Gastrocnemius medialis (tissue), 4 donors: ENCODE results near the gene ROBO1.

Source experiments
- POLR2A ChIP-seq, 2 donors: fragments of 450-650 bp; IDR thresholded peaks; one replicate each; pipeline ENCODE4 v1.6.1; 2017; ENCODE audit warnings: antibody characterized with exemption in 2 of 2, mild to moderate bottlenecking in 2 of 2, moderate library complexity in 2 of 2
- TF ChIP-seq, protein P1 (sequence below), 5 experiments: fragments of 450-650 bp in 3 of 5; fragments of 200-600 bp in 2 of 5; sonication (generic) in 2 of 5; IDR thresholded peaks in 4 of 5; conservative IDR thresholded peaks in 1 of 5; 1 replicate in 4 of 5; 2 replicates in 1 of 5; pipeline ENCODE4 v1.5.1; 2016 to 2019; ENCODE audit warnings: antibody characterized with exemption in 5 of 5, mild to moderate bottlenecking in 3 of 5, moderate library complexity in 3 of 5

DNA sequence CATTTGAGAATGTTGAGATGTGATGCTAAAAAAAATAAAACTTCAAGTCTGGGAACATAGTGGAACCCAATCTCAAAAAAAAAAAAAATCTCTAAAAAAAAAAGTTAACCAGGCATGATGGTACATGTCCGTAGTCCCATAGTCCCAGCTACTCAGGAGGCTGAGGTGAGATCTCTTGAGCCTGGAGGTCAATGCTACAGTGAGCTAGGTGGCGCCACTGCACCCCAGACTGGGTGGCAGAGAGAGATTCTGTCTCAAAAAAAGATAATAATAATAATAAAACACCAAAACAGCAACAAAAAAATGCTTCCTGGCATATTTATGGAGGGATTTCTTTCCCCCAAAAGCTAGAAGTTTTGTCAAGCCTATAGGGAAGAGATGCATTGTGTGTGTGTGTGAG is 361.6 kb downstream of the ROBO1 start:
- TF ChIP-seq POLR2A (IDR thresholded peaks at IDR 0.05): no peak
- TF ChIP-seq, protein P1, sequence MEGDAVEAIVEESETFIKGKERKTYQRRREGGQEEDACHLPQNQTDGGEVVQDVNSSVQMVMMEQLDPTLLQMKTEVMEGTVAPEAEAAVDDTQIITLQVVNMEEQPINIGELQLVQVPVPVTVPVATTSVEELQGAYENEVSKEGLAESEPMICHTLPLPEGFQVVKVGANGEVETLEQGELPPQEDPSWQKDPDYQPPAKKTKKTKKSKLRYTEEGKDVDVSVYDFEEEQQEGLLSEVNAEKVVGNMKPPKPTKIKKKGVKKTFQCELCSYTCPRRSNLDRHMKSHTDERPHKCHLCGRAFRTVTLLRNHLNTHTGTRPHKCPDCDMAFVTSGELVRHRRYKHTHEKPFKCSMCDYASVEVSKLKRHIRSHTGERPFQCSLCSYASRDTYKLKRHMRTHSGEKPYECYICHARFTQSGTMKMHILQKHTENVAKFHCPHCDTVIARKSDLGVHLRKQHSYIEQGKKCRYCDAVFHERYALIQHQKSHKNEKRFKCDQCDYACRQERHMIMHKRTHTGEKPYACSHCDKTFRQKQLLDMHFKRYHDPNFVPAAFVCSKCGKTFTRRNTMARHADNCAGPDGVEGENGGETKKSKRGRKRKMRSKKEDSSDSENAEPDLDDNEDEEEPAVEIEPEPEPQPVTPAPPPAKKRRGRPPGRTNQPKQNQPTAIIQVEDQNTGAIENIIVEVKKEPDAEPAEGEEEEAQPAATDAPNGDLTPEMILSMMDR (IDR thresholded peaks at IDR 0.05 in 4 of 5, conservative IDR thresholded peaks at IDR 0.05 in 1 of 5): no peak
